ENCODE measurements around the gene ATP8A2. TPM values are rescaled to one million over a fixed set of nuclear protein-coding genes. Genes with fewer than 3 reads are reported as not detected.

The ATP8A2 gene
- total and polyA plus RNA-seq, 2 of the 8 experiments (the other 6 are each of a cell fraction or from before 2014, with no cell fraction given) = 2.4 to 8.3 TPM

GRCh38 chr13:25377244-25377962, 5.6 kb downstream of the ATP8A2 start:
- Histone ChIP-seq H3K79me1 (ENCODE audit: low read depth, low read length) (no peaks in the 10 kb centered on the region), H2BK15ac (ENCODE audit: low read length) (no peak overlapping the region), H2AK5ac (ENCODE audit: low read depth, low read length) (no peak overlapping the region), H4K20me1 (replicated peaks in 1 of 2; ENCODE audit: control insufficient read depth in 1 of 2, insufficient read depth in 2 of 2, low read length in 2 of 2) (no peaks in the 10 kb centered on the region), H3K9me3 (ENCODE audit: insufficient read depth in 2 of 2, low read depth in 1 of 2, low read length in 1 of 2) (no peaks in the 10 kb centered on the region), H3K23me2 (ENCODE audit: low read depth, low read length) (peaks cover 5% of the 10 kb centered on the region), H3K14ac (ENCODE audit: insufficient read length) (no peak overlapping the region), H4K91ac (replicated peaks; ENCODE audit: insufficient read length, low read length) (no peak overlapping the region), H3K9ac (replicated peaks in 1 of 4; ENCODE audit: extremely low read depth in 1 of 4, low read depth in 3 of 4, low read length in 3 of 4) (no peak overlapping the region), H3K36me3 (ENCODE audit: control insufficient read depth in 2 of 4, insufficient read depth in 4 of 4, low read length in 3 of 4) (no peaks in the 10 kb centered on the region), H3K4me3 (ENCODE audit: extremely low read depth in 1 of 4, insufficient read depth in 2 of 4, low read depth in 3 of 4, low read length in 4 of 4) (no peak overlapping the region), H2AFZ (ENCODE audit: low read length) (no peak overlapping the region), H3K23ac (ENCODE audit: insufficient read length) (no peak overlapping the region), H3K18ac (ENCODE audit: extremely low read depth, low read length) (no peak overlapping the region), H3K56ac (replicated peaks; ENCODE audit: insufficient read length, low read depth, low read length) (no peak overlapping the region), H3K27ac (ENCODE audit: low read depth, low read length) (no peak overlapping the region), H2BK5ac (ENCODE audit: low read depth, low read length) (no peak overlapping the region), H2BK120ac (replicated peaks; ENCODE audit: low read depth, low read length) (no peak overlapping the region), H3K27me3 (replicated peaks in 1 of 4; ENCODE audit: control insufficient read depth in 3 of 4, extremely low read depth in 1 of 4, insufficient read depth in 3 of 4, low read length in 3 of 4) (peaks cover 6 to 20% (median 20%) of the 10 kb centered on the region in 4 experiments), H3K4ac (replicated peaks; ENCODE audit: insufficient read length, low read depth, low read length) (no peak overlapping the region), H2BK12ac (ENCODE audit: low read depth, low read length) (no peak overlapping the region), H3K4me1 (replicated peaks in 1 of 4; ENCODE audit: control insufficient read depth in 3 of 4, insufficient read depth in 4 of 4, low read length in 3 of 4) (peaks cover 3 to 12% (median 6%) of the 10 kb centered on the region in 4 experiments; a peak in 6 of 7 replicates), H4K5ac (ENCODE audit: insufficient read length, low read depth, low read length) (no peak overlapping the region), H3K4me2 (ENCODE audit: insufficient read depth in 1 of 2, low read depth in 2 of 2, low read length in 2 of 2) (no peak overlapping the region), H2BK20ac (ENCODE audit: low read length) (no peak overlapping the region), H4K8ac (ENCODE audit: extremely low read depth, insufficient read depth, low read length) (no peak overlapping the region; the same call in 1 of the 2 replicates), H3K79me2 (ENCODE audit: control insufficient read depth in 1 of 2, insufficient read depth in 2 of 2, low read length in 2 of 2) (no peaks in the 10 kb centered on the region)
- ChIA-PET CTCF (ENCODE audit: partially characterized antibody) (interaction anchor here (0.8 to 1.7 kb wide), 5 partner anchors 7 to 110 kb away, joined by 3 to 7 read pairs (median 3); no protein-coding TSS in a partner anchor), POLR2A (ENCODE audit: partially characterized antibody) (no interaction called here)
- 90% methylated on average over 7 of the region's 7 CpGs; no CpG with 5 or more reads in 1 of the 2 experiments for WGBS, 2 experiments (ENCODE audit: extremely low coverage in 1 of 2, insufficient coverage in 1 of 2, insufficient read length in 1 of 2, insufficient replicate concordance in 2 of 2, low coverage in 1 of 2, low lambda C conversion rate in 2 of 2, missing lambda C conversion rate in 1 of 2)
- FAIRE-seq (no peak), DNase-seq (ENCODE audit: low read depth in 1 of 2, low spot score in 2 of 2) (no peak)
- TF ChIP-seq, protein P1, sequence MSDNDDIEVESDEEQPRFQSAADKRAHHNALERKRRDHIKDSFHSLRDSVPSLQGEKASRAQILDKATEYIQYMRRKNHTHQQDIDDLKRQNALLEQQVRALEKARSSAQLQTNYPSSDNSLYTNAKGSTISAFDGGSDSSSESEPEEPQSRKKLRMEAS (IDR thresholded peaks at IDR 0.05) = no peak
- no peak for TF ChIP-seq JUN (IDR thresholded peaks at IDR 0.05; ENCODE audit: low read depth, low read length)
- no peak for TF ChIP-seq CREB1 (IDR thresholded peaks at IDR 0.05)
- TF ChIP-seq SP1 (IDR thresholded peaks at IDR 0.05; ENCODE audit: low read depth, low read length) = no peak
- TF ChIP-seq, protein P2, sequence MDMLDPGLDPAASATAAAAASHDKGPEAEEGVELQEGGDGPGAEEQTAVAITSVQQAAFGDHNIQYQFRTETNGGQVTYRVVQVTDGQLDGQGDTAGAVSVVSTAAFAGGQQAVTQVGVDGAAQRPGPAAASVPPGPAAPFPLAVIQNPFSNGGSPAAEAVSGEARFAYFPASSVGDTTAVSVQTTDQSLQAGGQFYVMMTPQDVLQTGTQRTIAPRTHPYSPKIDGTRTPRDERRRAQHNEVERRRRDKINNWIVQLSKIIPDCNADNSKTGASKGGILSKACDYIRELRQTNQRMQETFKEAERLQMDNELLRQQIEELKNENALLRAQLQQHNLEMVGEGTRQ (IDR thresholded peaks at IDR 0.05; ENCODE audit: low read length) = no peak
- TF ChIP-seq CEBPB (IDR thresholded peaks at IDR 0.05; ENCODE audit: low read depth, low read length) = no peak
- no peak for TF ChIP-seq RBBP5 (IDR thresholded peaks at IDR 0.05; ENCODE audit: borderline replicate concordance, low read depth, low read length)
- no peak for TF ChIP-seq TEAD4 (IDR thresholded peaks at IDR 0.05; ENCODE audit: low read depth, low read length)
- TF ChIP-seq JUND (IDR thresholded peaks at IDR 0.05; ENCODE audit: low read length) = no peak
- TF ChIP-seq KDM5A (IDR thresholded peaks at IDR 0.05; ENCODE audit: low read length) = no peak
- TF ChIP-seq CTBP2 (IDR thresholded peaks at IDR 0.05; ENCODE audit: borderline replicate concordance, insufficient read depth, insufficient read length, low read length) = no peak
- TF ChIP-seq RFX5 (IDR thresholded peaks at IDR 0.05; ENCODE audit: borderline replicate concordance, low read depth, low read length) = no peak
- no peak for TF ChIP-seq ASH2L (IDR thresholded peaks at IDR 0.05; ENCODE audit: low read length)

Data from H1 (cell line).